Brain microvascular endothelial cell (primary cell): Measurements from ENCODE around the gene PDZRN4.

Experiments used
- DNase-seq: peaks from one replicate; pipeline ENCODE4 v3.0.0-alpha.2; 2020
- H3K27ac ChIP-seq: fragments of 250-450 bp; sonication (Bioruptor Pico); 2 replicates; pipeline ENCODE4 v1.5.1; 2020; ENCODE audit warnings: mild to moderate bottlenecking, moderate library complexity
- H3K27me3 ChIP-seq: fragments of 250-450 bp; sonication (Bioruptor Pico); replicated peaks from 2 replicates; pipeline ENCODE4 v1.5.1; 2020; ENCODE audit warnings: mild to moderate bottlenecking
- H3K36me3 ChIP-seq: fragments of 250-450 bp; sonication (Bioruptor Pico); replicated peaks from 2 replicates; pipeline ENCODE4 v1.5.1; 2020; ENCODE audit warnings: mild to moderate bottlenecking
- H3K4me3 ChIP-seq: 2 replicates; pipeline ENCODE4 v1.5.1; 2011; ENCODE audit warnings: low read depth, mild to moderate bottlenecking, control low read depth, low read length, moderate library complexity
- CTCF ChIP-seq: IDR thresholded peaks from 2 replicates; pipeline ENCODE4 v1.5.1; 2011; ENCODE audit warnings: low read depth, mild to moderate bottlenecking, moderate library complexity, low read length, control low read depth, inconsistent platforms; ENCODE audit errors: missing control alignments
- in situ Hi-C: cut with HindIII; loops from 2 replicates; pipeline ENCODE4 v1.10.0; 2017; ENCODE audit warnings: low sequenced_read_pairs, low pct_ligation_motif_present

PDZRN4 gene

GRCh38 chr12:41438854-41439541 is 250.9 kb downstream of the PDZRN4 start:
- H3K4me3 ChIP-seq = no peak overlapping the region
- DNase-seq = no peak

GRCh38 chr12:41439801-41440200 is 251.7 kb downstream of the PDZRN4 start:
- no peaks in the 10 kb centered on the region for H3K36me3 ChIP-seq
- no peak for DNase-seq
- in situ Hi-C loops = no loop called here
- H3K27me3 ChIP-seq = no peaks in the 10 kb centered on the region
- H3K27ac ChIP-seq = no peak overlapping the region
- TF ChIP-seq CTCF = no peak
- H3K4me3 ChIP-seq = no peak overlapping the region

More at GRCh38 chr12:41438854-41439541, 250.9 kb downstream of the PDZRN4 start:
- in situ Hi-C loops = no loop called here
- H3K27me3 ChIP-seq = no peaks in the 10 kb centered on the region
- no peak for TF ChIP-seq CTCF
- H3K27ac ChIP-seq = no peak overlapping the region
- no peaks in the 10 kb centered on the region for H3K36me3 ChIP-seq

GRCh38 chr12:41441180-41441579 is 253.1 kb downstream of the PDZRN4 start:
- Histone ChIP-seq H3K27me3 (no peaks in the 10 kb centered on the region), H3K4me3 (no peak overlapping the region), H3K27ac (no peak overlapping the region), H3K36me3 (no peaks in the 10 kb centered on the region)
- no peak for DNase-seq
- in situ Hi-C loops = no loop called here
- no peak for TF ChIP-seq CTCF

- no peak for DNase-seq
- Histone ChIP-seq H3K36me3 (no peaks in the 10 kb centered on the region), H3K27me3 (no peaks in the 10 kb centered on the region), H3K4me3 (no peak overlapping the region), H3K27ac (no peak overlapping the region)
- TF ChIP-seq CTCF = no peak
- in situ Hi-C loops = no loop called here
These were observed 254.8 kb downstream of the PDZRN4 start for GRCh38 chr12:41442896-41443295.

GRCh38 chr12:41443690-41444089 is 255.6 kb downstream of the PDZRN4 start:
- Histone ChIP-seq H3K36me3 (no peaks in the 10 kb centered on the region), H3K4me3 (no peak overlapping the region), H3K27ac (no peak overlapping the region), H3K27me3 (no peaks in the 10 kb centered on the region)
- in situ Hi-C loops = no loop called here
- DNase-seq = no peak
- no peak for TF ChIP-seq CTCF

- Histone ChIP-seq H3K36me3 (no peaks in the 10 kb centered on the region), H3K27me3 (no peaks in the 10 kb centered on the region), H3K4me3 (no peak overlapping the region), H3K27ac (no peak overlapping the region)
- TF ChIP-seq CTCF = no peak
- DNase-seq = no peak
- in situ Hi-C loops = no loop called here
These were observed 264.8 kb downstream of the PDZRN4 start for GRCh38 chr12:41452838-41453407.
